Tibial artery (tissue), 4 donors: ENCODE measurements around the gene ZBTB16.

ENCODE experiments used
- DNase-seq, 2 donors: peaks; one replicate each; pipeline ENCODE4 v3.0.0-alpha.2; 2019
- H3K27ac ChIP-seq, 2 donors: fragments of 200-600 bp; sonication (generic) in 1 of 2; 1 replicate in 1 of 2; 2 replicates in 1 of 2; pipeline ENCODE4 v1.5.1; 2018 to 2019; ENCODE audit warnings: mild to moderate bottlenecking in 1 of 2
- H3K27me3 ChIP-seq, 2 donors: fragments of 200-600 bp; sonication (generic) in 1 of 2; one replicate each; pipeline versions ENCODE4 v1.5.1 to v1.6.0; 2016 to 2019
- H3K36me3 ChIP-seq, 3 donors: fragments of 200-600 bp; sonication (generic) in 2 of 3; one replicate each; pipeline ENCODE4 v1.5.1; 2016 to 2019; ENCODE audit warnings: mild to moderate bottlenecking in 2 of 3
- H3K4me1 ChIP-seq, 4 donors: fragments of 200-600 bp; sonication (generic) in 2 of 4; 1 replicate in 3 of 4; 2 replicates in 1 of 4; pipeline ENCODE4 v1.5.1; 2016 to 2019
- H3K4me3 ChIP-seq, 2 donors: fragments of 200-600 bp; sonication (generic) in 1 of 2; 1 replicate in 1 of 2; 2 replicates in 1 of 2; pipeline ENCODE4 v1.5.1; 2018 to 2019; ENCODE audit warnings: mild to moderate bottlenecking in 2 of 2
- H3K9me3 ChIP-seq, 3 donors: fragments of 200-600 bp; sonication (generic) in 1 of 3; one replicate each; pipeline ENCODE4 v1.5.1; 2016 to 2019
- CTCF ChIP-seq, 2 experiments: fragments of 200-600 bp in 1 of 2; fragments of 450-650 bp in 1 of 2; IDR thresholded peaks; one replicate each; pipeline ENCODE4 v1.5.1; 2017 to 2019; ENCODE audit warnings: antibody characterized with exemption in 2 of 2, mild to moderate bottlenecking in 1 of 2, moderate library complexity in 1 of 2
- intact Hi-C: fragments of 100-400 bp; cut with DNase I; formaldehyde crosslinking; loops from one replicate; pipeline ENCODE4 v1.15.0; 2023; ENCODE audit warnings: low total_unique reads

ZBTB16 gene

GRCh38 chr11:114197799-114198500, 138.4 kb downstream of the ZBTB16 start:
- no peaks in the 10 kb centered on the region for H3K27me3 ChIP-seq
- no peaks in the 10 kb centered on the region for H3K9me3 ChIP-seq
- H3K27ac ChIP-seq, result peak overlapping the region; percentile 83 to 84
- peaks cover 9 to 100% (median 88%) of the 10 kb centered on the region in 4 donors for H3K4me1 ChIP-seq
- H3K36me3 ChIP-seq, result peaks cover 35 to 46% (median 44%) of the 10 kb centered on the region in 3 donors
- peak; percentile 76 to 90 for DNase-seq
- no peak for TF ChIP-seq CTCF (IDR thresholded peaks at IDR 0.05)
- peak overlapping the region in 1 of 2 donors; percentile 19 for H3K4me3 ChIP-seq
- intact Hi-C loops, result loop anchor here (2.0 kb wide), 1 partner anchor 17 kb away; no protein-coding TSS in a partner anchor

GRCh38 chr11:114199051-114199450, 139.5 kb downstream of the ZBTB16 start:
- Histone ChIP-seq H3K36me3 (peaks cover 30 to 43% (median 42%) of the 10 kb centered on the region in 3 donors), H3K27me3 (no peaks in the 10 kb centered on the region), H3K27ac (peak overlapping the region; percentile 83 to 84), H3K4me1 (peaks cover 9 to 100% (median 82%) of the 10 kb centered on the region in 4 donors), H3K4me3 (no peak overlapping the region), H3K9me3 (no peaks in the 10 kb centered on the region)
- no peak for DNase-seq
- intact Hi-C loops, result no loop called here
- no peak for TF ChIP-seq CTCF (IDR thresholded peaks at IDR 0.05)

- Histone ChIP-seq H3K36me3 (peaks cover 31 to 44% (median 40%) of the 10 kb centered on the region in 3 donors), H3K4me1 (peaks cover 9 to 98% (median 67%) of the 10 kb centered on the region in 4 donors), H3K27ac (peak overlapping the region; percentile 83 to 84), H3K4me3 (no peak overlapping the region), H3K9me3 (no peaks in the 10 kb centered on the region), H3K27me3 (no peaks in the 10 kb centered on the region)
- DNase-seq, result no peak
- intact Hi-C loops, result loop anchor here (10.0 kb wide), 1 partner anchor 54 kb away; no protein-coding TSS in a partner anchor
- no peak for TF ChIP-seq CTCF (IDR thresholded peaks at IDR 0.05)
These were observed 141.0 kb downstream of the ZBTB16 start for GRCh38 chr11:114200351-114201133.

GRCh38 chr11:114201219-114201618, 141.7 kb downstream of the ZBTB16 start:
- Histone ChIP-seq H3K36me3 (peaks cover 35 to 45% (median 38%) of the 10 kb centered on the region in 3 donors), H3K27ac (peak overlapping the region; percentile 83 to 84), H3K4me1 (peaks cover 9 to 98% (median 63%) of the 10 kb centered on the region in 4 donors), H3K27me3 (no peaks in the 10 kb centered on the region), H3K9me3 (no peaks in the 10 kb centered on the region), H3K4me3 (no peak overlapping the region)
- TF ChIP-seq CTCF (IDR thresholded peaks at IDR 0.05), result no peak
- intact Hi-C loops, result loop anchor here (10.0 kb wide), 1 partner anchor 54 kb away; no protein-coding TSS in a partner anchor
- DNase-seq, result no peak

GRCh38 chr11:114202011-114202609, 142.6 kb downstream of the ZBTB16 start:
- Histone ChIP-seq H3K36me3 (peaks cover 41 to 53% (median 45%) of the 10 kb centered on the region in 3 donors), H3K27me3 (no peaks in the 10 kb centered on the region), H3K27ac (peak overlapping the region; percentile 53 to 83), H3K4me1 (peaks cover 9 to 98% (median 60%) of the 10 kb centered on the region in 4 donors), H3K9me3 (no peaks in the 10 kb centered on the region), H3K4me3 (no peak overlapping the region)
- no peak for DNase-seq
- intact Hi-C loops, result loop anchor here (10.0 kb wide), 1 partner anchor 53 kb away; no protein-coding TSS in a partner anchor
- TF ChIP-seq CTCF (IDR thresholded peaks at IDR 0.05), result no peak
